ENCODE results near the gene ASTE1. TPM values are rescaled to one million over a fixed set of nuclear protein-coding genes. Genes with fewer than 3 reads are reported as not detected.

The ASTE1 gene
- total RNA-seq, 4 donors from 2014 or later = 1.2 to 2.0 (median 1.5) TPM

Other genes with a start within 250 kb of the ASTE1 start
- gene ATP2C1, start 132.7 kb downstream of the ASTE1 start, total RNA-seq = 10 to 100 TPM; 25.1 to 41.7 (median 26.4) TPM
- 1 to 10 TPM; 2.1 to 5.2 (median 2.5) TPM for gene NEK11, start 52 bp upstream of the ASTE1 start, total RNA-seq